Peyer's patch (tissue), 4 donors: ENCODE results near the gene PAX8. TPM values are rescaled to one million over a fixed set of nuclear protein-coding genes. Genes with fewer than 3 reads are reported as not detected.

Source experiments
- DNase-seq, 3 donors: peaks; one replicate each; pipeline ENCODE4 v3.0.0-alpha.2; 2017 to 2019
- H3K27ac ChIP-seq, 4 donors: fragments of 200-600 bp; sonication (generic); one replicate each; pipeline ENCODE4 v1.5.1; 2016 to 2019
- H3K27me3 ChIP-seq, 2 donors: fragments of 200-600 bp; sonication (generic); one replicate each; pipeline ENCODE4 v1.5.1; 2019
- H3K36me3 ChIP-seq, 3 donors: fragments of 200-600 bp; sonication (generic); one replicate each; pipeline ENCODE4 v1.5.1; 2016 to 2019
- H3K4me1 ChIP-seq, 4 donors: fragments of 200-600 bp; sonication (generic); one replicate each; pipeline ENCODE4 v1.5.1; 2016 to 2019
- H3K4me3 ChIP-seq, 4 donors: fragments of 200-600 bp; sonication (generic); 1 replicate in 3 of 4; 2 replicates in 1 of 4; pipeline ENCODE4 v1.5.1; 2016 to 2019; ENCODE audit warnings: mild to moderate bottlenecking in 1 of 4
- H3K9me3 ChIP-seq, 4 donors: fragments of 200-600 bp; sonication (generic); one replicate each; pipeline ENCODE4 v1.5.1; 2016 to 2019; ENCODE audit warnings: mild to moderate bottlenecking in 1 of 4
- CTCF ChIP-seq, 6 experiments: fragments of 450-650 bp in 4 of 6; fragments of 200-600 bp in 2 of 6; sonication (generic) in 1 of 6; IDR thresholded peaks; one replicate each; pipeline ENCODE4 v1.5.1; 2017 to 2019; ENCODE audit warnings: antibody characterized with exemption in 6 of 6, mild to moderate bottlenecking in 3 of 6, moderate library complexity in 1 of 6
- POLR2A ChIP-seq, 2 donors: fragments of 450-650 bp; IDR thresholded peaks; one replicate each; pipeline ENCODE4 v1.5.1; 2017; ENCODE audit warnings: antibody characterized with exemption in 2 of 2, mild to moderate bottlenecking in 2 of 2, moderate library complexity in 2 of 2
- total RNA-seq, 4 donors: library from RNA; depleted of rRNA; stranded (reverse); fragments of >200 nt; gene quantifications; one replicate each; pipeline ENCODE4 v1.1.0, GENCODE V29; 2016

Gene PAX8
- total RNA-seq, 4 donors from 2014 or later: 3.3 to 22.1 (median 14.2) TPM

GRCh38 chr2:113229795-113230194 lies 48.9 kb downstream of the PAX8 start:
- Histone ChIP-seq H3K36me3 (no peaks in the 10 kb centered on the region), H3K4me3 (no peak overlapping the region), H3K27me3 (no peaks in the 10 kb centered on the region), H3K4me1 (peaks cover 0 to 29% (median 0%) of the 10 kb centered on the region in 4 donors), H3K9me3 (no peaks in the 10 kb centered on the region), H3K27ac (no peak overlapping the region)
- DNase-seq: no peak
- TF ChIP-seq POLR2A (IDR thresholded peaks at IDR 0.05): no peak
- no peak for TF ChIP-seq CTCF (IDR thresholded peaks at IDR 0.05)

- H3K27me3 ChIP-seq: no peaks in the 10 kb centered on the region
- H3K4me3 ChIP-seq: no peak overlapping the region
- no peaks in the 10 kb centered on the region for H3K36me3 ChIP-seq
- no peak for DNase-seq
- peaks cover 0 to 29% (median 0%) of the 10 kb centered on the region in 4 donors for H3K4me1 ChIP-seq
- H3K27ac ChIP-seq: no peak overlapping the region
- TF ChIP-seq POLR2A (IDR thresholded peaks at IDR 0.05) (no peak), CTCF (IDR thresholded peaks at IDR 0.05) (peak in 4 of 6 experiments; percentile 5 to 34 (median 18))
- H3K9me3 ChIP-seq: no peaks in the 10 kb centered on the region
These were observed 49.6 kb downstream of the PAX8 start for GRCh38 chr2:113228991-113229716.

GRCh38 chr2:113228351-113228750 lies 50.4 kb downstream of the PAX8 start:
- no peaks in the 10 kb centered on the region for H3K9me3 ChIP-seq
- peaks cover 0 to 29% (median 0%) of the 10 kb centered on the region in 4 donors for H3K4me1 ChIP-seq
- TF ChIP-seq POLR2A (IDR thresholded peaks at IDR 0.05) (no peak), CTCF (IDR thresholded peaks at IDR 0.05) (no peak)
- no peak overlapping the region for H3K27ac ChIP-seq
- no peaks in the 10 kb centered on the region for H3K27me3 ChIP-seq
- H3K4me3 ChIP-seq: no peak overlapping the region
- no peak for DNase-seq
- no peaks in the 10 kb centered on the region for H3K36me3 ChIP-seq

- H3K27ac ChIP-seq: no peak overlapping the region
These were observed 51.0 kb downstream of the PAX8 start for GRCh38 chr2:113227698-113228097.

GRCh38 chr2:113227290-113227689 lies 51.4 kb downstream of the PAX8 start:
- Histone ChIP-seq H3K36me3 (no peaks in the 10 kb centered on the region), H3K4me3 (no peak overlapping the region), H3K4me1 (peaks cover 0 to 29% (median 0%) of the 10 kb centered on the region in 4 donors), H3K27me3 (no peaks in the 10 kb centered on the region), H3K9me3 (no peaks in the 10 kb centered on the region), H3K27ac (no peak overlapping the region)
- DNase-seq: no peak
- TF ChIP-seq CTCF (IDR thresholded peaks at IDR 0.05) (peak in 1 of 6 experiments; percentile 11), POLR2A (IDR thresholded peaks at IDR 0.05) (no peak)

More at GRCh38 chr2:113227698-113228097, 51.0 kb downstream of the PAX8 start:
- Histone ChIP-seq H3K4me1 (peaks cover 0 to 29% (median 0%) of the 10 kb centered on the region in 4 donors), H3K36me3 (no peaks in the 10 kb centered on the region), H3K4me3 (no peak overlapping the region), H3K9me3 (no peaks in the 10 kb centered on the region), H3K27me3 (no peaks in the 10 kb centered on the region)
- no peak for DNase-seq
- TF ChIP-seq POLR2A (IDR thresholded peaks at IDR 0.05) (no peak), CTCF (IDR thresholded peaks at IDR 0.05) (no peak)
